OCI-LY3 (cell line): ENCODE data around the gene VRK3.

Experiments used
- CTCF ChIP-seq: fragments of 200-600, 300-600 bp; sonication (generic); IDR thresholded peaks from 2 replicates; pipeline ENCODE4 v1.5.1; 2014; ENCODE audit warnings: antibody characterized with exemption, low read length, low read depth
- EZH2phosphoT487 ChIP-seq: fragments of 200-600 bp; shearing (Covaris generic); IDR thresholded peaks from 2 replicates; pipeline ENCODE4 v1.6.1; 2018; ENCODE audit warnings: antibody characterized with exemption, mixed run types, low read depth

- TF ChIP-seq CTCF, result no peak
- TF ChIP-seq EZH2phosphoT487, result no peak
Observed at GRCh38 chr19:50003810-50004419, 21.3 kb downstream of the VRK3 start.
